Mesenchymal stem cell (in vitro differentiated cells and primary cell): ENCODE measurements around the gene GPSM1.
A peak's percentile ranks its signal among the peaks of the same experiment; 100 is the strongest.

Experiments
- DNase-seq: peaks from one replicate; pipeline ENCODE4 v3.0.0-alpha.2; 2013
- H2AFZ ChIP-seq: one replicate; pipeline ENCODE4 v1.6.1; 2013; ENCODE audit warnings: low read depth, mild to moderate bottlenecking, control low read depth, inconsistent platforms, low read length, moderate library complexity
- H2AK5ac ChIP-seq: 2 replicates; pipeline ENCODE4 v1.6.1; 2013; ENCODE audit warnings: low read length, moderate library complexity, mild to moderate bottlenecking, inconsistent platforms; ENCODE audit not compliant: severe bottlenecking
- H2BK120ac ChIP-seq: one replicate; pipeline ENCODE4 v1.6.1; 2013; ENCODE audit warnings: low read depth, mild to moderate bottlenecking, inconsistent platforms, low read length, moderate library complexity
- H2BK12ac ChIP-seq, 2 experiments: one replicate each; pipeline ENCODE4 v1.6.1; 2013; ENCODE audit warnings: inconsistent platforms in 2 of 2, low read length in 2 of 2, mild to moderate bottlenecking in 2 of 2, moderate library complexity in 2 of 2, control low read depth in 1 of 2
- H2BK15ac ChIP-seq: one replicate; pipeline ENCODE4 v1.6.1; 2013; ENCODE audit warnings: mild to moderate bottlenecking, low read depth, inconsistent platforms; ENCODE audit not compliant: poor library complexity, severe bottlenecking
- H2BK5ac ChIP-seq: 2 replicates; pipeline ENCODE4 v1.6.1; 2013; ENCODE audit warnings: low read depth, mild to moderate bottlenecking, low read length, control low read depth, inconsistent platforms; ENCODE audit not compliant: poor library complexity, severe bottlenecking
- H3K14ac ChIP-seq, 2 experiments: one replicate each; pipeline ENCODE4 v1.6.1; 2013; ENCODE audit warnings: inconsistent platforms in 2 of 2, low read length in 2 of 2, control low read depth in 1 of 2, mild to moderate bottlenecking in 1 of 2, moderate library complexity in 1 of 2
- H3K18ac ChIP-seq, 2 experiments: one replicate each; pipeline ENCODE4 v1.6.1; 2013; ENCODE audit warnings: inconsistent platforms in 2 of 2, low read length in 2 of 2, control low read depth in 1 of 2, low read depth in 1 of 2, mild to moderate bottlenecking in 1 of 2
- H3K23ac ChIP-seq, 2 experiments: one replicate each; pipeline ENCODE4 v1.6.1; 2013; ENCODE audit warnings: inconsistent platforms in 2 of 2, low read length in 2 of 2, mild to moderate bottlenecking in 2 of 2, moderate library complexity in 2 of 2, control low read depth in 1 of 2
- H3K27ac ChIP-seq: 2 replicates; pipeline ENCODE4 v1.5.1; 2013; ENCODE audit warnings: mild to moderate bottlenecking, moderate library complexity, low read length, control low read depth, inconsistent platforms; ENCODE audit not compliant: poor library complexity, severe bottlenecking
- H3K27me3 ChIP-seq, 2 experiments: 2 replicates each; pipeline versions ENCODE4 v1.6.1 to v1.7.0; 2013; ENCODE audit warnings: low read length in 2 of 2, mild to moderate bottlenecking in 2 of 2, moderate library complexity in 2 of 2, control low read depth in 1 of 2, inconsistent platforms in 1 of 2; ENCODE audit not compliant: control insufficient read depth in 1 of 2, insufficient read depth in 1 of 2
- H3K36me3 ChIP-seq, 2 experiments: 2 replicates each; pipeline versions ENCODE4 v1.6.1 to v1.7.0; 2013; ENCODE audit warnings: low read length in 2 of 2, control low read depth in 1 of 2, inconsistent platforms in 1 of 2, low read depth in 1 of 2, mild to moderate bottlenecking in 1 of 2; ENCODE audit not compliant: insufficient read depth in 2 of 2, control insufficient read depth in 1 of 2
- H3K4ac ChIP-seq, 2 experiments: one replicate each; pipeline ENCODE4 v1.6.1; 2013; ENCODE audit warnings: inconsistent platforms in 2 of 2, low read length in 2 of 2, mild to moderate bottlenecking in 2 of 2, moderate library complexity in 2 of 2, control low read depth in 1 of 2, low read depth in 1 of 2
- H3K4me1 ChIP-seq: 2 replicates; pipeline ENCODE4 v1.6.1; 2013; ENCODE audit warnings: low read depth, low read length, control low read depth; ENCODE audit not compliant: control insufficient read depth, insufficient read depth
- H3K4me2 ChIP-seq: 2 replicates; pipeline ENCODE4 v1.6.1; 2013; ENCODE audit warnings: low read length, mild to moderate bottlenecking, inconsistent platforms; ENCODE audit not compliant: poor library complexity, severe bottlenecking
- H3K4me3 ChIP-seq, 2 experiments: 2 replicates each; pipeline versions ENCODE4 v1.5.1 to v1.7.0; 2013; ENCODE audit warnings: low read length in 2 of 2, mild to moderate bottlenecking in 2 of 2, control low read depth in 1 of 2, low read depth in 1 of 2; ENCODE audit not compliant: insufficient read depth in 1 of 2
- H3K79me1 ChIP-seq: replicated peaks from 2 replicates; pipeline ENCODE4 v1.6.1; 2013; ENCODE audit warnings: mild to moderate bottlenecking, control low read depth, low read length, inconsistent platforms; ENCODE audit not compliant: poor library complexity, severe bottlenecking
- H3K9ac ChIP-seq: 2 replicates; pipeline ENCODE4 v1.7.0; 2013; ENCODE audit warnings: mild to moderate bottlenecking, low read length, moderate library complexity
- H3K9me3 ChIP-seq: 2 replicates; pipeline ENCODE4 v1.7.0; 2013; ENCODE audit warnings: mild to moderate bottlenecking, low read length; ENCODE audit not compliant: control insufficient read depth
- H4K8ac ChIP-seq: one replicate; pipeline ENCODE4 v1.6.1; 2013; ENCODE audit warnings: inconsistent platforms, mild to moderate bottlenecking, low read length, moderate library complexity
- H4K91ac ChIP-seq: one replicate; pipeline ENCODE4 v1.6.1; 2013; ENCODE audit warnings: mild to moderate bottlenecking, low read length, inconsistent platforms
- WGBS: methylation state at CpG from one replicate; pipeline ENCODE4 v1.1.7; 2013; ENCODE audit warnings: mixed read lengths; 5-methylcytosine and 5-hydroxymethylcytosine counted together

Gene GPSM1

GRCh38 chr9:136304456-136304855 is 22.9 kb upstream of the GPSM1 start:
- Histone ChIP-seq H3K9me3 (no peaks in the 10 kb centered on the region), H3K27ac (no peak overlapping the region), H3K18ac (no peak overlapping the region), H2BK15ac (no peak overlapping the region), H2BK5ac (no peak overlapping the region), H3K23ac (no peak overlapping the region), H3K79me1 (no peaks in the 10 kb centered on the region), H3K4me2 (no peak overlapping the region), H3K4me3 (no peak overlapping the region), H3K36me3 (no peaks in the 10 kb centered on the region), H3K4me1 (peaks cover 9% of the 10 kb centered on the region), H4K91ac (no peak overlapping the region), H3K14ac (no peak overlapping the region), H3K9ac (no peak overlapping the region), H2BK120ac (no peak overlapping the region), H2AK5ac (no peak overlapping the region), H4K8ac (no peak overlapping the region), H3K27me3 (peaks cover 4 to 62% of the 10 kb centered on the region in 2 experiments), H3K4ac (no peak overlapping the region), H2BK12ac (no peak overlapping the region), H2AFZ (no peak overlapping the region)
- DNase-seq: no peak
- WGBS: 88% methylated on average over 10 of the region's 10 CpGs

GRCh38 chr9:136304981-136305380 is 22.4 kb upstream of the GPSM1 start:
- no peak overlapping the region for H3K9ac ChIP-seq
- no peak overlapping the region for H3K27ac ChIP-seq
- no peak overlapping the region for H4K8ac ChIP-seq
- no peak overlapping the region for H3K4ac ChIP-seq
- WGBS: 82% methylated on average over 13 of the region's 13 CpGs
- no peak overlapping the region for H3K14ac ChIP-seq
- no peak overlapping the region for H3K23ac ChIP-seq
- no peak overlapping the region for H2AK5ac ChIP-seq
- H2BK5ac ChIP-seq: no peak overlapping the region
- H3K18ac ChIP-seq: no peak overlapping the region
- H3K4me3 ChIP-seq: no peak overlapping the region
- no peak overlapping the region for H2AFZ ChIP-seq
- H3K9me3 ChIP-seq: no peaks in the 10 kb centered on the region
- H3K79me1 ChIP-seq: no peaks in the 10 kb centered on the region
- no peak overlapping the region for H2BK15ac ChIP-seq
- peaks cover under 1 to 62% of the 10 kb centered on the region in 2 experiments for H3K27me3 ChIP-seq
- no peak overlapping the region for H2BK120ac ChIP-seq
- no peaks in the 10 kb centered on the region for H3K36me3 ChIP-seq
- peaks cover 10% of the 10 kb centered on the region for H3K4me1 ChIP-seq
- DNase-seq: no peak
- H2BK12ac ChIP-seq: no peak overlapping the region
- H4K91ac ChIP-seq: no peak overlapping the region
- H3K4me2 ChIP-seq: no peak overlapping the region

- Histone ChIP-seq H3K79me1 (no peaks in the 10 kb centered on the region), H2AFZ (no peak overlapping the region), H3K36me3 (no peaks in the 10 kb centered on the region), H2BK5ac (no peak overlapping the region), H2AK5ac (no peak overlapping the region), H3K27ac (no peak overlapping the region), H2BK120ac (no peak overlapping the region), H3K14ac (no peak overlapping the region), H3K9ac (no peak overlapping the region), H3K4me3 (no peak overlapping the region), H4K91ac (no peak overlapping the region), H3K4me1 (peaks cover 10% of the 10 kb centered on the region), H3K9me3 (no peaks in the 10 kb centered on the region), H3K4me2 (no peak overlapping the region), H2BK12ac (no peak overlapping the region), H2BK15ac (no peak overlapping the region), H4K8ac (no peak overlapping the region), H3K27me3 (peaks cover 0 to 62% of the 10 kb centered on the region in 2 experiments), H3K23ac (no peak overlapping the region), H3K18ac (no peak overlapping the region), H3K4ac (no peak overlapping the region)
- no peak for DNase-seq
- 86% methylated on average over 18 of the region's 18 CpGs for WGBS
These were observed 21.5 kb upstream of the GPSM1 start for GRCh38 chr9:136305804-136306203.

GRCh38 chr9:136306211-136307208 is 20.8 kb upstream of the GPSM1 start:
- 72% methylated on average over 34 of the region's 34 CpGs for WGBS
- no peak overlapping the region for H2BK120ac ChIP-seq
- H3K18ac ChIP-seq: no peak overlapping the region
- H2BK15ac ChIP-seq: no peak overlapping the region
- peak; percentile 18 for DNase-seq
- no peak overlapping the region for H3K4me3 ChIP-seq
- no peak overlapping the region for H3K23ac ChIP-seq
- no peak overlapping the region for H3K9ac ChIP-seq
- no peak overlapping the region for H4K91ac ChIP-seq
- H3K14ac ChIP-seq: no peak overlapping the region
- H2AK5ac ChIP-seq: no peak overlapping the region
- H3K27ac ChIP-seq: no peak overlapping the region
- H2AFZ ChIP-seq: no peak overlapping the region
- H2BK12ac ChIP-seq: no peak overlapping the region
- H3K79me1 ChIP-seq: no peaks in the 10 kb centered on the region
- no peak overlapping the region for H3K4ac ChIP-seq
- H2BK5ac ChIP-seq: no peak overlapping the region
- H4K8ac ChIP-seq: no peak overlapping the region
- no peak overlapping the region for H3K4me2 ChIP-seq
- H3K27me3 ChIP-seq: peaks cover 0 to 62% of the 10 kb centered on the region in 2 experiments
- H3K36me3 ChIP-seq: no peaks in the 10 kb centered on the region
- H3K4me1 ChIP-seq: peaks cover 12% of the 10 kb centered on the region
- H3K9me3 ChIP-seq: no peaks in the 10 kb centered on the region
